ENCODE measurements around the gene RPP40.
"Not testable (repeated sequence)": the region's sequence is repeated elsewhere in the genome, so short reads cannot be mapped to it uniquely, and the experiment has no call there.

DNA sequence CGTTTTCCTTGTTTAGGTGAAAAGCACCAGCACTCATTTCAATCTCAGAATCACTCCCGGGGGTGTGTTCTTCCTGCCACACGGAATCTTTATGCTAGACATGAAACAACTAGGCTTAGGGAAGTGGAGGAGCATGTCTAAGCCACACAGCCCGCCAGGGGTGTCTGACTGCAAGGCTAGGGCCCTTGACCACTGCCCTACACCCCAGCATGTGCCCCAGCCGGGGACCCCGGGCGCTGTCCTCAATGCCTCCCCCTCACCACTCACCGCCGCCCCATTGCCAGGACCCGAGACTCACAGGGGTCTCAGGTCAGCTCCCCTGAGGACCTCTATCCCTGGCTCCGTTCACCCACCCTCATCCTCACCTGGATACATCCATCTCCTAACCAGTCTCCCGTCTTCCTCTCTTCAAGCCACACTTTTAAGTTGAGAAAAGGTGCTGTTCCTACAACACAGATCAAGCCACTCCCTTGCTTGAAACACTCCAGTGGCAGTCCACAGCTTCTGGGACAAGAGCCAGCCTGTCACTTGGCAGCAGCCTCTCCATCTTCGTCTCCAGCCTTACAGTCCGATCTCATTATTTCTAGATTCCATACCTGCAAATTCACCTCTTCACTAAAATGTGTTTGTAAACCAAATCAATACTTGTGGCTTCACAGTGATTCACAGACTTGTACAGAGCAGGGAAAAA is 29.5 kb upstream of the RPP40 start:
- not testable (repeated sequence) for TF ChIP-seq ELF4 (IDR thresholded peaks at IDR 0.05); SP1 (IDR thresholded peaks at IDR 0.05); BHLHE40 (IDR thresholded peaks at IDR 0.05; ENCODE audit: borderline replicate concordance); FOXA1 (IDR thresholded peaks at IDR 0.05); FOXM1 (IDR thresholded peaks at IDR 0.05; ENCODE audit: borderline replicate concordance); ARNT (IDR thresholded peaks at IDR 0.05); SUZ12 (IDR thresholded peaks at IDR 0.05); CTBP1 (IDR thresholded peaks at IDR 0.05; ENCODE audit: borderline replicate concordance)

Data from HEK293T (cell line).